GM21367 (cell line): ENCODE measurements around the gene PKMYT1.

Source experiments
- ATAC-seq: cut with Tn5 transposase; IDR thresholded peaks from one replicate; pipeline ENCODE4 v1.9.1; 2021; ENCODE audit not compliant: unreplicated experiment

Gene PKMYT1

GRCh38 chr16:2980227-2981176 lies at the start of gene PKMYT1:
Gene PKMYT1, minus strand, starts transcription at chr16:2980446. Its CDS starts 789 bp downstream, at chr16:2979657.
- peak; percentile 57 for ATAC-seq

GRCh38 chr16:3029491-3030221 lies 49.4 kb upstream of the PKMYT1 start:
- ATAC-seq = no peak

GRCh38 chr16:3028716-3029319 lies 48.6 kb upstream of the PKMYT1 start:
- no peak for ATAC-seq

- ATAC-seq = no peak
Measured at GRCh38 chr16:3027983-3028715, 47.9 kb upstream of the PKMYT1 start.

GRCh38 chr16:3027489-3027795 lies 47.2 kb upstream of the PKMYT1 start:
- ATAC-seq = no peak

- no peak for ATAC-seq
Measured at GRCh38 chr16:3026609-3027488, 46.6 kb upstream of the PKMYT1 start.

GRCh38 chr16:3026003-3026378 lies 45.7 kb upstream of the PKMYT1 start:
- no peak for ATAC-seq

GRCh38 chr16:3025032-3026002 lies 45.1 kb upstream of the PKMYT1 start:
- ATAC-seq = no peak

- peak; percentile 61 for ATAC-seq
Measured at GRCh38 chr16:3023669-3024478, 43.6 kb upstream of the PKMYT1 start, which contains the start of the genes HCFC1R1 and THOC6. Gene HCFC1R1, minus strand, starts transcription at chr16:3023942. Its CDS starts 1 bp downstream, at chr16:3023941. Gene THOC6, plus strand, starts transcription at chr16:3024035. Its CDS starts 292 bp downstream, at chr16:3024327.

GRCh38 chr16:3023415-3023668 lies 43.1 kb upstream of the PKMYT1 start:
- ATAC-seq = no peak

GRCh38 chr16:3022684-3023414 lies 42.6 kb upstream of the PKMYT1 start:
- no peak for ATAC-seq

- ATAC-seq = no peak
Measured at GRCh38 chr16:3022208-3022683, 42.0 kb upstream of the PKMYT1 start.

GRCh38 chr16:3021449-3022207 lies 41.4 kb upstream of the PKMYT1 start:
- ATAC-seq = no peak

- no peak for ATAC-seq
Measured at GRCh38 chr16:3020604-3021448, 40.6 kb upstream of the PKMYT1 start.

GRCh38 chr16:3020247-3020603 lies 40.0 kb upstream of the PKMYT1 start, which contains the start of gene TNFRSF12A:
Gene TNFRSF12A, plus strand, starts transcription at chr16:3020368. Its CDS starts 30 bp downstream, at chr16:3020398.
- ATAC-seq = no peak
